ENCODE measurements around the gene GABRA6.

GABRA6 gene

DNA sequence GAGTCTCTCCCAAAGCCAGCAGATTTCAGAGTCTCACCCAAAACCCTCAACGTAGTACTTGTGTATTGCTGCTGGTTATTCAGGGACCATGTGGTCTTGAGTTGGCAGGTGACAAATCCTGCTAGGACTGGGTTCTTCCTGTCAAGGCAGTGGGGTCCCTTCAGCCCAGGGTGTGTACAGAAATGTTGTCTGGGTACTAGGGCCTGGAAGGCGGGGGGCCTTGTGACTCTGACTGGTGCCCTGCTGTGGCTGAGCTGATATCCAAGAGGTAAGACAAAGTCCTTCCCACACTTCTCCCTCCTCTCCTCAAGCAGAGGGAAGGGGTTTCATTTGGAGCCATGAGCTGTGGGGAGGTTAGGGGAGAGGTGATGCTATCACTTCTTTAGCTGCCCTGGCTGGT lies 58.8 kb downstream of the GABRA6 start:
- Histone ChIP-seq H3K4me1 (ENCODE audit: control insufficient read depth in 1 of 2, insufficient read depth in 2 of 2, low read length in 2 of 2) (no peaks in the 10 kb centered on the region), H3K9ac (ENCODE audit: low read depth in 1 of 2, low read length in 2 of 2) (no peak overlapping the region), H3K27me3 (ENCODE audit: control insufficient read depth in 1 of 2, insufficient read depth in 2 of 2, low read length in 2 of 2) (no peaks in the 10 kb centered on the region), H3K27ac (ENCODE audit: low read depth, low read length) (no peak overlapping the region), H3K36me3 (ENCODE audit: control insufficient read depth in 1 of 2, insufficient read depth in 2 of 2, low read length in 2 of 2) (no peaks in the 10 kb centered on the region), H3K4me3 (ENCODE audit: low read depth in 1 of 2, low read length in 2 of 2) (no peak overlapping the region), H3K9me3 (ENCODE audit: control insufficient read depth in 1 of 2, low read length in 2 of 2) (no peaks in the 10 kb centered on the region)

DNA sequence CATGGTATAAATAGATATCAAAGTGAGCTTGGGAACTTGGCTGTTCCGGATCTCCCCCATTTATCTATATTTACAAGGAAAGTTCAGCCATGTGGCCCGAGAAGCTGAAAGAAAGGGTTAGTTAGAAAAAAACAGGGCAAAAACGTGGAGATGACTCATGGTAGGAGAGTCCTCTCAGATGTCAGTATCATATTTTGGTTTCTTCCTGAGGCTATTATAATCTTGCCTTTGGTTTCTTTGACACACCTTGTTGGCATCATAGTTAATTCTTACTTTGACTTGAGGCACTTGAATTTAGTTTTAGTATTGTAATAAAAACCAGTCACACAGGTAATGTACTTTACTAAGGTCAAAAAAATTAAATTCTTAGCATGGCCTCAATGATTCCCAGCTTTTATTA lies 59.9 kb downstream of the GABRA6 start:
- H3K27me3 ChIP-seq (ENCODE audit: control insufficient read depth in 1 of 2, insufficient read depth in 2 of 2, low read length in 2 of 2) = no peaks in the 10 kb centered on the region
- H3K9me3 ChIP-seq (ENCODE audit: control insufficient read depth in 1 of 2, low read length in 2 of 2) = no peaks in the 10 kb centered on the region
- no peaks in the 10 kb centered on the region for H3K4me1 ChIP-seq (ENCODE audit: control insufficient read depth in 1 of 2, insufficient read depth in 2 of 2, low read length in 2 of 2)
- no peak overlapping the region for H3K9ac ChIP-seq (ENCODE audit: low read depth in 1 of 2, low read length in 2 of 2)
- H3K36me3 ChIP-seq (ENCODE audit: control insufficient read depth in 1 of 2, insufficient read depth in 2 of 2, low read length in 2 of 2) = no peaks in the 10 kb centered on the region
- no peak overlapping the region for H3K27ac ChIP-seq (ENCODE audit: low read depth, low read length)
- H3K4me3 ChIP-seq (ENCODE audit: low read depth in 1 of 2, low read length in 2 of 2) = no peak overlapping the region

DNA sequence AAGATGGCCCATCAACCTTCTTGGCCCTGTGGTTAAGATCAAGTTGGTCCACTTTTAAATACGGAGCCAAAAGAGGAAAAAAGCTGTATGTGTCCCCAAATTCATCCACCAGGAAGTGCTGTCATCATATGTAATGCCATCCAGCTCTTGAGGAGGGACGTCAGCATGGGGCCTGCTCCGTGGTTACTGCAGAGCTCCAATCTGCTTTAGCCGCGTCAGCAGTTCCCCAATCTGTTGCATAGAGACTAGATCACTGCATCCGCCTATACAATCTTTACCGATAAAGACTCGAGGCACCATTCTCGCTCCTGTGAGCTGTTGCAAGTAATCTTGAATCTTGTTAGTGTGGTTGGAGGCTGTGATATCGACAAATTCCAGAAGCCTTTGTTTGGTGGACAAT lies 65.7 kb downstream of the GABRA6 start:
- no peak overlapping the region for H3K27ac ChIP-seq (ENCODE audit: low read depth, low read length)
- H3K4me3 ChIP-seq (ENCODE audit: low read depth in 1 of 2, low read length in 2 of 2) = no peak overlapping the region
- H3K27me3 ChIP-seq (ENCODE audit: control insufficient read depth in 1 of 2, insufficient read depth in 2 of 2, low read length in 2 of 2) = no peaks in the 10 kb centered on the region
- H3K4me1 ChIP-seq (ENCODE audit: control insufficient read depth in 1 of 2, insufficient read depth in 2 of 2, low read length in 2 of 2) = no peaks in the 10 kb centered on the region
- H3K9me3 ChIP-seq (ENCODE audit: control insufficient read depth in 1 of 2, low read length in 2 of 2) = no peaks in the 10 kb centered on the region
- no peaks in the 10 kb centered on the region for H3K36me3 ChIP-seq (ENCODE audit: control insufficient read depth in 1 of 2, insufficient read depth in 2 of 2, low read length in 2 of 2)
- H3K9ac ChIP-seq (ENCODE audit: low read depth in 1 of 2, low read length in 2 of 2) = no peak overlapping the region
